Activated T-helper 1 cell treated with anti-CD3 and anti-CD28 coated beads, Interleukin-12 subunit alpha, Interleukin-12 subunit beta, Interleukin-2, Interleukin-4 antibody, amounts not matched to agents 30 ng/mL and 10 ng/mL and 1 ng/mL, durations not matched to agents 14 hours and 24 hours and 36 hours (primary cell): Measurements from ENCODE around the gene PTRH2. TPM values are rescaled to one million over a fixed set of nuclear protein-coding genes. Genes with fewer than 3 reads are reported as not detected.
"Not testable (repeated sequence)": the region's sequence is repeated elsewhere in the genome, so short reads cannot be mapped to it uniquely, and the experiment has no call there.

Source experiments
- DNase-seq: peaks from one replicate; pipeline ENCODE4 v3.0.0; 2021; ENCODE audit warnings: low spot score
- H3K27ac Mint-ChIP-seq: one replicate; pipeline ENCODE4 v1.8.0; 2021; ENCODE audit warnings: mild to moderate bottlenecking, mixed read lengths
- H3K27me3 Mint-ChIP-seq: one replicate; pipeline ENCODE4 v1.8.0; 2022; ENCODE audit warnings: mild to moderate bottlenecking, moderate library complexity, mixed read lengths; ENCODE audit not compliant: insufficient read depth
- H3K36me3 Mint-ChIP-seq: one replicate; pipeline ENCODE4 v1.8.0; 2021; ENCODE audit warnings: low read depth, mixed read lengths
- H3K4me1 Mint-ChIP-seq: one replicate; pipeline ENCODE4 v1.8.0; 2021; ENCODE audit warnings: low read depth, mixed read lengths
- H3K4me3 Mint-ChIP-seq: one replicate; pipeline ENCODE4 v1.8.0; 2021; ENCODE audit warnings: mild to moderate bottlenecking, moderate library complexity, mixed read lengths
- H3K9me3 Mint-ChIP-seq: one replicate; pipeline ENCODE4 v1.8.0; 2021; ENCODE audit warnings: mixed read lengths
- intact Hi-C: fragments of 100-400 bp; cut with micrococcal nuclease; formaldehyde crosslinking; loops from one replicate; pipeline ENCODE4 v1.15.1; 2024
- total RNA-seq: library from RNA; stranded (reverse); gene quantifications from 2 replicates; pipeline ENCODE4 v1.2.3, GENCODE V29; 2022

The PTRH2 gene
- 49.7 and 51.1 TPM in 2 replicates for total RNA-seq

DNA sequence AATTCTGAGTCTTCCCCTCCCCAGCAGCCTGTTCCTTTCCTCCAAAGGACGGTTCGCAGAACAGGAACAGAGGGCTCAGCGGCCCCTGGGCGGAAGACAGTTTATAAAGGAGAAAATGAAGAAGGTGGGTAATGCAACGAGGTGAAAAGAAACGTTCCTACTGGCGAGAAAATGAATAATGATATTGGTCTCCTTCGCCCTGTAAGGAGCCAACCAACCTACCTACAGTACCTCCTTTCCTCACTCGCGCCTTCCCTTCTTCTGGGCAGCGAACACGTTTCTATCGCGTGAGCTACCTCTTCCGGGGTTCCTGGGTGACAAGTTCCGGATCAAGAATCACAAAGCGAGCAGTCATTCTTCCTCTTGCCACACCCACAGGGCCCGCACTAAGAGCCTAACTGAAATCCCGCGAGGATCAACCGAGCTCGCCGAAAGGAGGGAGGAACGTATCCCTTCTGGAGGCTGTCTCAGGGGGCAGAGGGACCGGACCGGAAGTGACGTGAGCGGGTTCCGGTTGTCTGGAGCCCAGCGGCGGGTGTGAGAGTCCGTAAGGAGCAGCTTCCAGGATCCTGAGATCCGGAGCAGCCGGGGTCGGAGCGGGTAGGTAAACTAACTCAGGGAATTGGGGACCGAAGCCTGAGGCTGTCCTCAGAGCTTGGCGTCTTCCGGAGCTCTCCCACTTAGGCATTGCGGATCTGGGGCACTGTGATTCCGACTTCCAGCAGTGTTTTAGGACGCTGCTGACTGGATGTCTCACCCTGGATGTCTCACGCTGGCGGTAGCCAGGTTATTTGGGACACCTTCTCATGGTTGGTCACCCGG, at the start of gene PTRH2, which contains the start of gene VMP1:
Gene PTRH2 (minus strand): TSS at position 282 of the 822 bp plus-strand sequence. CDS start 9,452 bp downstream, outside the sequence.
Gene VMP1 (plus strand): TSS at position 506 of the 822 bp plus-strand sequence. CDS start 23,793 bp downstream, outside the sequence.
- DNase-seq, result peak; percentile 92
- H3K9me3 Mint-ChIP-seq, result no peaks in the 10 kb centered on the region
- H3K36me3 Mint-ChIP-seq, result peaks cover 13% of the 10 kb centered on the region
- H3K27me3 Mint-ChIP-seq, result no peaks in the 10 kb centered on the region
- intact Hi-C loops, result loop anchor here (1.0 to 10.0 kb wide), 13 partner anchors 19 to 685 kb away; partner anchors contain the start of genes CLTC, GDPD1, PRR11 and RNFT1
- H3K4me3 Mint-ChIP-seq, result peak within 1 kb of the TSS; percentile 98
- H3K4me1 Mint-ChIP-seq, result peaks cover 50% of the 10 kb centered on the region
- peak within 1 kb of the TSS; percentile 96 for H3K27ac Mint-ChIP-seq

DNA sequence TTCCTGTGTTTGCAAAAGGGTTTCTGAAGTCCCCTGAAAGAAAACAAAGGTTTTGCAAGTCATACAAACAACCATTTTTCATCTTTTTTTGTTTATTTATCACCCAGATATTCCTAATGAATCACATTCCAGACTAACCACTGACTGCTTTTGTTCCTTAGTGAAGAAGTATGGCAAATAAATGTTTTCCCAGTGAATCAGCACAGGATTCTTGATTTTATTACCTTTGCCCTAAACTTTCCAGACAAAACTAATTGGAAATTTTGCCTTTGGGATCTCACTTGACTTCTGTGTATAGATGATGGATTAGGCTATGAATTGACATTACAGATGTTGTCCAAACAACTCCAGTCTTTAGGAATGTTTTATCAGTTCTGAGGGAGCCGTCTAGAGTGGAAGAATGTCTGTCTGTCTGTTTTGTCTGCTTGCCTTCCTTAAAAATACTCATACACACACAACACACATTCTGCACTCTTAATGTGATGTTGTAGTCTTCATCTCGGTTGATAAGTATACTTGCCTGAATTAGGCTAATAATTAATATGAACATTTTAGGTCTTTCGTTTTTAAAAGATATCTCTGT, 49.1 kb upstream of the PTRH2 start:
- H3K27me3 Mint-ChIP-seq, result no peaks in the 10 kb centered on the region
- peaks cover 28% of the 10 kb centered on the region for H3K36me3 Mint-ChIP-seq
- peaks cover 11% of the 10 kb centered on the region for H3K9me3 Mint-ChIP-seq
- H3K4me3 Mint-ChIP-seq, result peak overlapping the region; percentile 27
- peak overlapping the region; percentile 93 for H3K27ac Mint-ChIP-seq
- intact Hi-C loops, result no loop called here
- H3K4me1 Mint-ChIP-seq, result peaks cover 79% of the 10 kb centered on the region
- DNase-seq, result no peak

DNA sequence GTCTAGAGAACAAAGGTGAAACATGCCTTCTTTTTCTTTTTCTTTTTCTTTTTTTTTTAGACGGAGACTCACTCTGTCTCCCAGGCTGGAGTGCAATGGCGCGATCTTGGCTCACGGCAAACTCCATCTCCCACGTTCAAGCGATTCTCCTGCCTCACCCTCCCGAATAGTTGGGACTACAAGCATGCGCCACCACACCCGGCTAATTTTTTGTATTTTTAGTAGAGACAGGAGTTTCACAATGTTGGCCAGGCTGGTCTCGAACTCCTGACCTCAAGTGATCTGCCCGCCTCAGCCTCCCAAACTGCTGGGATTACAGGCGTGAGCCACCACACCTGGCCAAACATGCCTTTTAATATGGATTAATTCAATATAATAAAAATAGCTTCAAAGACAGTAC, 47.8 kb upstream of the PTRH2 start:
- H3K27me3 Mint-ChIP-seq, DNase-seq, H3K9me3 Mint-ChIP-seq, intact Hi-C loops: not testable (repeated sequence)
- Mint-ChIP-seq H3K4me3 (peak overlapping the region; percentile 80), H3K36me3 (peaks cover 21% of the 10 kb centered on the region), H3K4me1 (peaks cover 71% of the 10 kb centered on the region), H3K27ac (peak overlapping the region; percentile 93)

DNA sequence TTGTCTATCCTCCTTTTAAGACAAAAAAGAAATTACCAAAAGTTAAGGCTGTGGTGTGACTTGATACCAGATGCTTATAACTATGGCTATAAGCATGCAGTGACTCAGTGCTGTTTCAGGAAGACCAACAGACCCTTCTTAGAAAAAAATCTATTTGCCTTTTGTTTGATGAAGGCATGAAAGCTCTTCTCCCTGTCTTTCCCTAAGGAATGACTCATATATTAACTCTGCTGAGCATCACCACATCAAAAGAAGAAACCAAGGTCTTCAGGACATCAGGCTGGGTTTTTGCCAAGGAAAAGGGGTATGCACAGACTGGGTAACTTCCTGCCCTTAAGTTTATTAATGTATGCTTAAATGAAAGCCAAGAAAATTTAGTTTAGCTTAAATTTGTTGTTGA, 47.3 kb upstream of the PTRH2 start:
- DNase-seq, result no peak
- Mint-ChIP-seq H3K4me1 (peaks cover 66% of the 10 kb centered on the region), H3K27me3 (no peaks in the 10 kb centered on the region), H3K27ac (peak overlapping the region; percentile 93), H3K4me3 (peak overlapping the region; percentile 80), H3K36me3 (peaks cover 17% of the 10 kb centered on the region), H3K9me3 (peaks cover 3% of the 10 kb centered on the region)
- intact Hi-C loops, result loop anchor here (1.0 to 5.0 kb wide), 4 partner anchors 8 to 442 kb away; partner anchors contain the start of gene RNFT1

DNA sequence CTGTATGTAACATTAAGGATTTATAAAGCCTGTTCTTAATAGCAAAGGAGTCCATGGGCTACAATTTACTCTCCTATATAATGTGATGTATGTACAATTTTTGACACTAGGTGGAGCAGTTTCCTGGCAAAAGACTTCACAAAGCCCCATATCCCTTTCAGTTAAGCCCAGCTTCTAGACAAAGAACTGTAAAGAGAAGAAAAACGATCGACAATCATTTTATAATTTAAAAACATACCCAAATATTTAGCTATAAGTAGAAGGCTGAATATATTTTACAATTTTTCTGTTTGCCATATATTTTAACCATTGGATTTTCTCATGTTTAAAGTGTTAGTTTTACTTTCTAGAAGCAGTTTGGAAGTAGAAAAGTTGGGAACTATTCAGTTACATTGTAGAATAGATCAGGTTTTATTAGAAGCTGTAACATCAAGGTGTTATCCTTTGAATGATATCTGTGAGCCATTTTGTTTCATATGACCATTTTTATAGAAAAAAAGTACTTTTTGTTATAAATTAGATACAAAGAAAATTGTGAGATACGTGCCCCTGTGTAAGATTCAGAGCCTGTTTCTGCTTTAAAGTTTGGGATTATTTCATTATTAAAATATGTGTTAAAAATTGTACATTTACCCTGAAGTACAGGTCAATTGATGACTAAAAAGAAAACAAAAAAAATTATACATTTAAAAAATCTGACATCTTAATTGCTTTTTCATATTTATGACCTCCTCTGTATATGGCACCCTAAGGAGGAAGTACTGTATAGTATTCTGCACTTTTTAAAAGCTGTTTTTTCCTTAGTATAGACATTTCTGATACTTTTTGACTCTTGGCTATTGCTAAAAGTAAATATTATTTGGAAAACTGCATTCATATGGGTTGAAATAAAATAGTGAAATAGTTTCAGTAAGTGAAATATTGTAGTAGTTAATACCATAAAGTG, 46.6 kb upstream of the PTRH2 start:
- H3K27me3 Mint-ChIP-seq, result no peaks in the 10 kb centered on the region
- no peaks in the 10 kb centered on the region for H3K9me3 Mint-ChIP-seq
- peak overlapping the region; percentile 80 for H3K4me3 Mint-ChIP-seq
- DNase-seq, result peak; percentile 26
- intact Hi-C loops, result loop anchor here (1.0 to 5.0 kb wide), 10 partner anchors 9 to 441 kb away; partner anchors contain the start of genes PTRH2, RNFT1, RPS6KB1 and VMP1
- H3K27ac Mint-ChIP-seq, result peak overlapping the region; percentile 93
- H3K36me3 Mint-ChIP-seq, result peaks cover 13% of the 10 kb centered on the region
- peaks cover 64% of the 10 kb centered on the region for H3K4me1 Mint-ChIP-seq

DNA sequence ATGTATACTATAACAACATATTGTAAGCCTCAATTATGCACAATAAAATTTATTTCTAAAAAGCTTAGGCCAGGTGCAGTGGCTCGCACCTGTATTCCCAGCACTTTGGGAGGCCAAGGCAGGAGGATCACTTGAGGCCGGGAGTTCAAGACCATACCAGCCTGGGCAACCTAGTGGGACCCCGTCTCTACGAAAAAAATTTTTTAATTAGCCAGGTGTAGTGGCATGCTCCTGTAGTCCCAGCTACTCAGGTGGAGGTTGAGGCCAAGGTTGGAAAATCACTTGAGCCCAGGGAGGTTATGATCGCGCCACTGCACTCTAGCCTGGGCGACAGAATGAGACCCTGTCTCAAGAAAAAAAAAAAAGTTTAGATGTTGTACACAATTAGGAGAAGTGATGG, 45.7 kb upstream of the PTRH2 start:
- DNase-seq, result no peak
- peaks cover 10% of the 10 kb centered on the region for H3K36me3 Mint-ChIP-seq
- H3K4me1 Mint-ChIP-seq, result peaks cover 59% of the 10 kb centered on the region
- intact Hi-C loops, result loop anchor here (1.0 to 5.0 kb wide), 9 partner anchors 46 to 441 kb away; partner anchors contain the start of genes PTRH2, RNFT1, RPS6KB1 and VMP1
- peak overlapping the region; percentile 78 for H3K4me3 Mint-ChIP-seq
- peak overlapping the region; percentile 93 for H3K27ac Mint-ChIP-seq
- H3K9me3 Mint-ChIP-seq, result no peaks in the 10 kb centered on the region
- H3K27me3 Mint-ChIP-seq, result no peaks in the 10 kb centered on the region

DNA sequence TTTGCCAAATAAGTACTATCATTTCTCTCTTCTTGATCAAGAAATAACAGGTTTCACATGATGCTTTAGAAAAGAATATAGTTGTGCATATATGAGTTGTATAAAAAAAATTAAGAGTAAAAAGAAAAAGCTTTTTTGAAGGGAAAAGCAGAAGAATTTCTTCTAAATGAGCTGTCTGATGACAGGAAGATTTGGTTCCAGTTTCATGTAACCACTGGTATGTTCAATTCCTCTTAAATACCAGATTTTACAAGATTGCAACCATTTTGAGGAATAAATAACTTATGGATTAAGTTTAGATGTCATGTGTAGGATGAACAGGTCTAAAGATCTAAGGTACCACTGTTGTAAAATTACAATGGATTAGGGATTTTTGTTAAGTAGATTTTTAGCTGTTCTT, 45.2 kb upstream of the PTRH2 start:
- H3K4me1 Mint-ChIP-seq, result peaks cover 54% of the 10 kb centered on the region
- H3K27ac Mint-ChIP-seq, result peak overlapping the region; percentile 93
- H3K4me3 Mint-ChIP-seq, result peak overlapping the region; percentile 69
- no peaks in the 10 kb centered on the region for H3K27me3 Mint-ChIP-seq
- no peaks in the 10 kb centered on the region for H3K9me3 Mint-ChIP-seq
- DNase-seq, result no peak
- intact Hi-C loops, result loop anchor here (1.0 to 5.0 kb wide), 5 partner anchors 46 to 440 kb away; partner anchors contain the start of genes PTRH2, RNFT1 and VMP1
- H3K36me3 Mint-ChIP-seq, result peaks cover 7% of the 10 kb centered on the region

DNA sequence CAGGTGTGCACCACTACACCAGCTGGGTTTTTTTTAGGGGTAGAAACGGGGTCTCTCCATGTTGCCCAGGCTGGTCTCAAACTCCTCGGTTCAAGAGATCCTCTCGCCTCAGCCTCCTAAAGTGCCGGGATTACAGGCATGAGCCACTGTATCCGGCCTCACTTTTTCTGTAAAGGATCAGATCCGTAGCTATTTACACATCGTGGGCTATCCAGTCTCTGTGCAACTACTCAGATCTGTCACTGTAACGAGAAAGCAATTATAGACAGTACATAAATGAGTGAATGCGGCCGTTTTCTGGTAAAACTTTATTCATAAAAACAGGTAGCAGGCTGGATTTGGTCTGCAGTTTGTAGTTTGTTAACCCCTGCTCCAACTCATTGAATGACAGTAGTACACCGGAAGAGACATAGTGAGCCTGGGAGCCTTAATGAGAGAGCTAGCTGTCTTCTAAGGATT, 44.8 kb upstream of the PTRH2 start:
- intact Hi-C loops, result loop anchor here (1.0 to 5.0 kb wide), 5 partner anchors 45 to 440 kb away; partner anchors contain the start of genes PTRH2, RNFT1 and VMP1
- no peaks in the 10 kb centered on the region for H3K9me3 Mint-ChIP-seq
- H3K27me3 Mint-ChIP-seq, result no peaks in the 10 kb centered on the region
- peak overlapping the region; percentile 69 for H3K4me3 Mint-ChIP-seq
- H3K4me1 Mint-ChIP-seq, result peaks cover 52% of the 10 kb centered on the region
- no peak for DNase-seq
- peaks cover 6% of the 10 kb centered on the region for H3K36me3 Mint-ChIP-seq
- peak overlapping the region; percentile 93 for H3K27ac Mint-ChIP-seq

DNA sequence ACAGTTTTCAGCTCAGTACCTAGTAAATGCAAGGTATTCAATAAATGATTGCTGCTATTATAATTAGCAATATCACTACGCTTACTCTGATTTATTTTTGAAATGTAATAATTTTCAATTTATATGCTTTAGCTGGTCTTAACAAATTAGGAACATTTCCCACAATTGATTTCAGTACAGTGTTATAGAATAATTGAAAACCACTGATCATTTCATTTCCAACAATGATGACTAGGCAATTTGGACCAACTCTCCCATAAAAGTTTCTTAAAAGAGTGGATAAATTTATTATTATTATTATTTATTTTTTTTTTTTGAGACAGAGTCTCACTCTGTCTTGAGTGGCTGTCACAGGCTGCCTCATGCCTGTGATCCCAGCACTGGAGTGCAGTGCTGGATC, 41.4 kb upstream of the PTRH2 start:
- peaks cover 27% of the 10 kb centered on the region for H3K4me1 Mint-ChIP-seq
- no peaks in the 10 kb centered on the region for H3K9me3 Mint-ChIP-seq
- peaks cover 7% of the 10 kb centered on the region for H3K36me3 Mint-ChIP-seq
- no peak overlapping the region for H3K27ac Mint-ChIP-seq
- no peaks in the 10 kb centered on the region for H3K27me3 Mint-ChIP-seq
- no peak for DNase-seq
- intact Hi-C loops, result loop anchor here (5.0 kb wide), 1 partner anchor 289 kb away; no protein-coding TSS in a partner anchor
- no peak overlapping the region for H3K4me3 Mint-ChIP-seq

DNA sequence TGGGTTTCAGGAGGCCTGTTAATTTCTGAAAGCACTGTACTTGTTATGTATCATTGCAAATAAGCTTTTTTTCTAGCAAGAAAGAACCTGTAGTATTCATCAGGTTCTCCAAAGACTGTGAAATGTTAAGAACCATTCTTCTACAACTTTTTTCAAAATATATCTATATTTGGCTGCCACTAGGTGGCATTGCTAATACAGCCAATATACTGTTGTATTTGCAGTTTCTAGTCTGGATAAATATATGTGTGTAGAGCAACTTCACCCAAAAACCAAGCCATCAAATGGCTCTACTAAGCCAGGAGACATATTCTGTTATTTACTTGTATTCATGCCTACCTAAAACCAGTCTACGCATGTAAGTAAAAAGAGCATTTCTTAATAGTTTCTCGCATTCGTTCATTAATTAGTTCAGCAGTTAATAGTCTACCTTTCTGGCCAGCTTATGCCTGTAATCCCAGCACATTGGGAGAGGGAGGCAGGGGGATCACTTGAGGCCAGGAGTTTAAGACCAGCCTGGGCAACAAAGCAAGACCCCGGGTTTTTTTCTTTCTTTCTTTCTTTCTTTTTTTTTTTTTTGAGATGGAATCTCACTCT, 39.7 kb upstream of the PTRH2 start:
- intact Hi-C loops, result loop anchor here (1.0 to 5.0 kb wide), 2 partner anchors 112 to 290 kb away; no protein-coding TSS in a partner anchor
- Mint-ChIP-seq H3K4me1 (peaks cover 14% of the 10 kb centered on the region), H3K36me3 (peaks cover 11% of the 10 kb centered on the region), H3K4me3 (no peak overlapping the region), H3K27me3 (no peaks in the 10 kb centered on the region), H3K9me3 (peaks cover 5% of the 10 kb centered on the region), H3K27ac (no peak overlapping the region)
- DNase-seq, result no peak

DNA sequence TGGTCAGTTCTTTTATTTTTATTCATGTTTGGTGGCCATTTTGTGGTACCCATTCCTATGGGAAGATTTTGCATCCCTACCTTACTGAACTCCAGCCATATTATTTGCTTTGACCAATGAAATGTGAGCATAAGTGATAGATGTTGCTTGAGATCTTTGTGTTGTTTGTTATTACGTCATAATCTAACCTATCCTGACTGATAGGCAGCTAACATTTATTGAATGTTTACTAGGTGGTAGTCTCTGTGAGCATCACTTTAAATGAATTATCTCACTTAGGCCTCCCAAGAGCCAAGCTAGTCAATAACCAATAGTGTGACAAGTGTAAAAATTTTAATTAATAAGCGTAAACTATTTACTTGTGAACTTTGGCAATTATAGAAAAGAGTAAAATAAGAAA, 37.8 kb upstream of the PTRH2 start:
- Mint-ChIP-seq H3K36me3 (peaks cover 14% of the 10 kb centered on the region), H3K27me3 (no peaks in the 10 kb centered on the region), H3K4me3 (no peak overlapping the region), H3K9me3 (peaks cover 5% of the 10 kb centered on the region), H3K27ac (no peak overlapping the region), H3K4me1 (peaks cover 10% of the 10 kb centered on the region)
- DNase-seq, result no peak
- intact Hi-C loops, result loop anchor here (5.0 kb wide), 1 partner anchor 292 kb away; no protein-coding TSS in a partner anchor
